Measurements from ENCODE around the gene PKNOX2. TPM values are rescaled to one million over a fixed set of nuclear protein-coding genes. Genes with fewer than 3 reads are reported as not detected.
"Not testable (repeated sequence)": the region's sequence is repeated elsewhere in the genome, so short reads cannot be mapped to it uniquely, and the experiment has no call there.

Gene PKNOX2
- total RNA-seq, 1 donor from 2014 or later = 4.0 TPM

- no peak for DNase-seq
Measured at GRCh38 chr11:125207866-125208425, 43.4 kb downstream of the PKNOX2 start.

GRCh38 chr11:125210066-125210465, 45.5 kb downstream of the PKNOX2 start:
- DNase-seq = no peak

GRCh38 chr11:125211191-125211947, 46.8 kb downstream of the PKNOX2 start:
- DNase-seq = no peak

- no peak for DNase-seq
Measured at GRCh38 chr11:125211948-125212340, 47.4 kb downstream of the PKNOX2 start.

GRCh38 chr11:125214601-125215565, 50.3 kb downstream of the PKNOX2 start:
- peak; percentile 39 for DNase-seq

- DNase-seq = no peak
Measured at GRCh38 chr11:125215976-125216375, 51.4 kb downstream of the PKNOX2 start.

- no peak for DNase-seq
Measured at GRCh38 chr11:125218336-125218735, 53.8 kb downstream of the PKNOX2 start.

- DNase-seq = no peak
Measured at GRCh38 chr11:125221461-125221860, 56.9 kb downstream of the PKNOX2 start.

GRCh38 chr11:125222494-125222893, 57.9 kb downstream of the PKNOX2 start:
- no peak for DNase-seq

GRCh38 chr11:125223161-125223560, 58.6 kb downstream of the PKNOX2 start:
- not testable (repeated sequence) for DNase-seq

GRCh38 chr11:125223901-125224361, 59.4 kb downstream of the PKNOX2 start:
- peak; percentile 27 for DNase-seq

GRCh38 chr11:125224391-125225021, 60.0 kb downstream of the PKNOX2 start:
- DNase-seq = no peak

GRCh38 chr11:125225401-125225800, 60.9 kb downstream of the PKNOX2 start:
- no peak for DNase-seq

GRCh38 chr11:125226031-125226430, 61.5 kb downstream of the PKNOX2 start:
- no peak for DNase-seq

GRCh38 chr11:125226706-125227105, 62.2 kb downstream of the PKNOX2 start:
- no peak for DNase-seq

GRCh38 chr11:125227151-125227550, 62.6 kb downstream of the PKNOX2 start:
- DNase-seq = no peak

GRCh38 chr11:125228445-125228844, 63.9 kb downstream of the PKNOX2 start:
- no peak for DNase-seq

GRCh38 chr11:125228993-125229392, 64.4 kb downstream of the PKNOX2 start:
- DNase-seq = no peak

GRCh38 chr11:125229916-125230315, 65.4 kb downstream of the PKNOX2 start:
- no peak for DNase-seq

- no peak for DNase-seq
Measured at GRCh38 chr11:125233116-125233515, 68.6 kb downstream of the PKNOX2 start.

GRCh38 chr11:125233736-125234275, 69.3 kb downstream of the PKNOX2 start:
- no peak for DNase-seq

GRCh38 chr11:125235071-125235471, 70.5 kb downstream of the PKNOX2 start:
- no peak for DNase-seq
